Astrocyte (in vitro differentiated cells and primary cell): ENCODE measurements around the gene CNIH3. TPM values are rescaled to one million over a fixed set of nuclear protein-coding genes. Genes with fewer than 3 reads are reported as not detected.

Experiments
- DNase-seq: peaks from one replicate; pipeline ENCODE4 v3.0.0-alpha.2; 2010; ENCODE audit warnings: low read depth
- FAIRE-seq: peaks from 2 replicates; lab custom pipeline; 2011; peaks lifted over from hg19 to GRCh38; lab: Jason Lieb, UNC
- H2AFZ ChIP-seq: 2 replicates; pipeline ENCODE4 v1.6.0; 2012; ENCODE audit warnings: low read depth, low read length, inconsistent platforms
- H3K27ac ChIP-seq: 2 replicates; pipeline ENCODE4 v1.5.1; 2011; ENCODE audit warnings: low read depth, low read length, inconsistent platforms
- H3K27me3 ChIP-seq: 2 replicates; pipeline ENCODE4 v1.6.0; 2011; ENCODE audit warnings: low read length, inconsistent platforms; ENCODE audit not compliant: insufficient read depth
- H3K36me3 ChIP-seq: 2 replicates; pipeline ENCODE4 v1.5.1; 2011; ENCODE audit warnings: low read length, inconsistent platforms; ENCODE audit not compliant: insufficient read depth
- H3K4me1 ChIP-seq: 2 replicates; pipeline ENCODE4 v1.5.1; 2011; ENCODE audit warnings: low read length, inconsistent platforms; ENCODE audit not compliant: insufficient read depth
- H3K4me2 ChIP-seq: 2 replicates; pipeline ENCODE4 v1.6.0; 2012; ENCODE audit warnings: low read length, inconsistent platforms
- H3K4me3 ChIP-seq: 2 replicates; pipeline ENCODE4 v1.5.1; 2011; ENCODE audit warnings: low read depth, mild to moderate bottlenecking, low read length, inconsistent platforms; ENCODE audit not compliant: insufficient read depth
- H3K79me2 ChIP-seq: 2 replicates; pipeline ENCODE4 v1.6.0; 2012; ENCODE audit warnings: mild to moderate bottlenecking, low read length, inconsistent platforms; ENCODE audit not compliant: insufficient read depth
- H3K9ac ChIP-seq: 2 replicates; pipeline ENCODE4 v1.6.0; 2012; ENCODE audit warnings: mild to moderate bottlenecking, low read length, inconsistent platforms
- H3K9me3 ChIP-seq: 2 replicates; pipeline ENCODE4 v1.5.1; 2012; ENCODE audit warnings: low read depth, mild to moderate bottlenecking, low read length, inconsistent platforms; ENCODE audit not compliant: insufficient read depth
- H4K20me1 ChIP-seq: 2 replicates; pipeline ENCODE4 v1.6.0; 2012; ENCODE audit warnings: low read length, inconsistent platforms; ENCODE audit not compliant: insufficient read depth
- H3K27ac Mint-ChIP-seq: one replicate; pipeline ENCODE4 v1.8.0; 2021; ENCODE audit warnings: mild to moderate bottlenecking, mixed read lengths; ENCODE audit not compliant: unreplicated experiment
- H3K27me3 Mint-ChIP-seq: one replicate; pipeline ENCODE4 v1.8.0; 2021; ENCODE audit warnings: low read depth, mixed read lengths; ENCODE audit not compliant: unreplicated experiment
- H3K36me3 Mint-ChIP-seq: one replicate; pipeline ENCODE4 v1.8.0; 2021; ENCODE audit warnings: low read depth, mixed read lengths; ENCODE audit not compliant: unreplicated experiment
- H3K4me1 Mint-ChIP-seq: one replicate; pipeline ENCODE4 v1.8.0; 2021; ENCODE audit warnings: low read depth, mixed read lengths; ENCODE audit not compliant: unreplicated experiment
- H3K4me3 Mint-ChIP-seq: one replicate; pipeline ENCODE4 v1.8.0; 2021; ENCODE audit warnings: mild to moderate bottlenecking, moderate library complexity, mixed read lengths; ENCODE audit not compliant: unreplicated experiment
- H3K9me3 Mint-ChIP-seq: one replicate; pipeline ENCODE4 v1.8.0; 2021; ENCODE audit warnings: mild to moderate bottlenecking, mixed read lengths; ENCODE audit not compliant: unreplicated experiment
- CTCF ChIP-seq: IDR thresholded peaks from 2 replicates; pipeline ENCODE4 v1.5.1; 2011; ENCODE audit warnings: low read depth, mild to moderate bottlenecking, inconsistent platforms, low read length, moderate library complexity; ENCODE audit not compliant: insufficient read depth
- EZH2 ChIP-seq: IDR thresholded peaks from 2 replicates; pipeline ENCODE4 v1.6.1; 2012; ENCODE audit warnings: mild to moderate bottlenecking, low read length, inconsistent platforms; ENCODE audit not compliant: insufficient read depth
- total RNA-seq: library from RNA; stranded (reverse); gene quantifications from 2 replicates; pipeline ENCODE4 v1.2.1, GENCODE V29; 2021

Gene CNIH3
- total RNA-seq, 1 donor from 2014 or later: 7.7 TPM

GRCh38 chr1:224700918-224701531, 84.9 kb downstream of the CNIH3 start:
- Mint-ChIP-seq H3K4me3 (no peak overlapping the region), H3K27me3 (peaks cover 7% of the 10 kb centered on the region), H3K27ac (no peak overlapping the region), H3K9me3 (no peaks in the 10 kb centered on the region), H3K4me1 (peaks cover 11% of the 10 kb centered on the region), H3K36me3 (peaks cover 10% of the 10 kb centered on the region)
- Histone ChIP-seq H3K27ac (no peak overlapping the region), H2AFZ (no peak overlapping the region), H3K9me3 (no peaks in the 10 kb centered on the region), H3K4me1 (peaks cover 13% of the 10 kb centered on the region), H3K9ac (no peak overlapping the region), H4K20me1 (peaks cover 45% of the 10 kb centered on the region), H3K4me3 (no peak overlapping the region), H3K27me3 (no peaks in the 10 kb centered on the region), H3K36me3 (no peaks in the 10 kb centered on the region), H3K4me2 (no peak overlapping the region), H3K79me2 (peaks cover 35% of the 10 kb centered on the region)
- TF ChIP-seq CTCF (peak; percentile 25), EZH2 (no peak)
- FAIRE-seq (no peak), DNase-seq (no peak)

GRCh38 chr1:224703702-224704101, 87.6 kb downstream of the CNIH3 start:
- Histone ChIP-seq H3K27ac (no peak overlapping the region), H3K9ac (no peak overlapping the region), H2AFZ (no peak overlapping the region), H3K4me1 (peaks cover 13% of the 10 kb centered on the region), H4K20me1 (peaks cover 26% of the 10 kb centered on the region), H3K4me2 (no peak overlapping the region), H3K79me2 (peaks cover 25% of the 10 kb centered on the region), H3K36me3 (no peaks in the 10 kb centered on the region), H3K9me3 (no peaks in the 10 kb centered on the region), H3K27me3 (no peaks in the 10 kb centered on the region), H3K4me3 (no peak overlapping the region)
- TF ChIP-seq CTCF: no peak
- DNase-seq (no peak), FAIRE-seq (no peak)
- Mint-ChIP-seq H3K4me1 (peaks cover 10% of the 10 kb centered on the region), H3K27me3 (peaks cover 2% of the 10 kb centered on the region), H3K27ac (no peak overlapping the region), H3K9me3 (no peaks in the 10 kb centered on the region), H3K36me3 (peaks cover 7% of the 10 kb centered on the region), H3K4me3 (no peak overlapping the region)

GRCh38 chr1:224704107-224704735, 88.1 kb downstream of the CNIH3 start:
- no peaks in the 10 kb centered on the region for H3K9me3 ChIP-seq
- peaks cover 25% of the 10 kb centered on the region for H3K79me2 ChIP-seq
- no peak for TF ChIP-seq EZH2
- no peak for TF ChIP-seq CTCF
- DNase-seq (no peak), FAIRE-seq (no peak)
- H3K27me3 ChIP-seq: no peaks in the 10 kb centered on the region
- Mint-ChIP-seq H3K27me3 (peaks cover 2% of the 10 kb centered on the region), H3K4me1 (peaks cover 10% of the 10 kb centered on the region), H3K27ac (no peak overlapping the region), H3K36me3 (peaks cover 7% of the 10 kb centered on the region), H3K9me3 (no peaks in the 10 kb centered on the region), H3K4me3 (no peak overlapping the region)
- H3K9ac ChIP-seq: no peak overlapping the region
- peaks cover 22% of the 10 kb centered on the region for H4K20me1 ChIP-seq
- no peak overlapping the region for H3K27ac ChIP-seq
- no peak overlapping the region for H3K4me3 ChIP-seq
- H3K4me1 ChIP-seq: peaks cover 13% of the 10 kb centered on the region
- H3K4me2 ChIP-seq: no peak overlapping the region
- no peak overlapping the region for H2AFZ ChIP-seq
- no peaks in the 10 kb centered on the region for H3K36me3 ChIP-seq
